Left kidney (tissue), 2 donors: ENCODE results near the gene TCF7. TPM values are rescaled to one million over a fixed set of nuclear protein-coding genes. Genes with fewer than 3 reads are reported as not detected.
A peak's percentile ranks its signal among the peaks of the same experiment; 100 is the strongest.
"Not testable (repeated sequence)": the region's sequence is repeated elsewhere in the genome, so short reads cannot be mapped to it uniquely, and the experiment has no call there.

Source experiments
- DNase-seq: peaks from one replicate; pipeline ENCODE4 v3.0.0-alpha.2; 2013
- polyA plus RNA-seq: library from polyadenylated mRNA; unstranded; fragments of 120-200 nt; gene quantifications from one replicate; pipeline ENCODE4 v1.2.1, GENCODE V29; 2013; ENCODE audit not compliant: insufficient read length

The TCF7 gene
- polyA plus RNA-seq, 1 donor, result 13.0 TPM

- no peak for DNase-seq
Observed at GRCh38 chr5:134143944-134144941, 29.8 kb downstream of the TCF7 start.

GRCh38 chr5:134145041-134145757 is 30.7 kb downstream of the TCF7 start:
- no peak for DNase-seq

GRCh38 chr5:134145779-134146581 is 31.5 kb downstream of the TCF7 start:
- peak; percentile 64 for DNase-seq

GRCh38 chr5:134146651-134147518 is 32.4 kb downstream of the TCF7 start:
- no peak for DNase-seq

GRCh38 chr5:134148316-134148715 is 33.8 kb downstream of the TCF7 start:
- peak; percentile 39 for DNase-seq

- DNase-seq, result no peak
Observed at GRCh38 chr5:134148986-134149539, 34.6 kb downstream of the TCF7 start.

- DNase-seq, result no peak
Observed at GRCh38 chr5:134149571-134150303, 35.3 kb downstream of the TCF7 start.

GRCh38 chr5:134151723-134152122 is 37.2 kb downstream of the TCF7 start:
- no peak for DNase-seq

GRCh38 chr5:134152173-134152832 is 37.8 kb downstream of the TCF7 start:
- DNase-seq, result not testable (repeated sequence)

GRCh38 chr5:134153241-134153640 is 38.8 kb downstream of the TCF7 start:
- DNase-seq, result no peak

- DNase-seq, result no peak
Observed at GRCh38 chr5:134153657-134154056, 39.2 kb downstream of the TCF7 start.

GRCh38 chr5:134161513-134162395 is 47.3 kb downstream of the TCF7 start:
- DNase-seq, result no peak

GRCh38 chr5:134162592-134162991 is 48.1 kb downstream of the TCF7 start:
- no peak for DNase-seq

- no peak for DNase-seq
Observed at GRCh38 chr5:134171972-134172371, 57.5 kb downstream of the TCF7 start.

- DNase-seq, result peak; percentile 26
Observed at GRCh38 chr5:134174841-134175839, 60.7 kb downstream of the TCF7 start.

- peak; percentile 35 for DNase-seq
Observed at GRCh38 chr5:134175921-134176510, 61.5 kb downstream of the TCF7 start.
